Immature natural killer cell (primary cell): ENCODE data around the gene ARHGEF1. TPM values are rescaled to one million over a fixed set of nuclear protein-coding genes. Genes with fewer than 3 reads are reported as not detected.
"Not testable (repeated sequence)": the region's sequence is repeated elsewhere in the genome, so short reads cannot be mapped to it uniquely, and the experiment has no call there.

ENCODE experiments used
- DNase-seq, 3 donors: peaks; one replicate each; pipeline ENCODE4 v3.0.0; 2022; ENCODE audit warnings: mixed read lengths in 1 of 3
- H3K27ac Mint-ChIP-seq, 6 donors: one replicate each; pipeline ENCODE4 v1.8.0; 2020; ENCODE audit warnings: mixed read lengths in 6 of 6, mild to moderate bottlenecking in 5 of 6, inconsistent platforms in 4 of 6, moderate library complexity in 3 of 6
- H3K27me3 Mint-ChIP-seq, 3 donors: one replicate each; pipeline ENCODE4 v1.8.0; 2020 to 2021; ENCODE audit warnings: low read depth in 3 of 3, mild to moderate bottlenecking in 3 of 3, mixed read lengths in 3 of 3, moderate library complexity in 3 of 3, inconsistent platforms in 1 of 3
- H3K36me3 Mint-ChIP-seq, 3 donors: one replicate each; pipeline ENCODE4 v1.8.0; 2020; ENCODE audit warnings: mixed read lengths in 3 of 3, inconsistent platforms in 2 of 3, mild to moderate bottlenecking in 2 of 3
- H3K4me1 Mint-ChIP-seq, 2 donors: one replicate each; pipeline ENCODE4 v1.8.0; 2020; ENCODE audit warnings: inconsistent platforms in 2 of 2, mild to moderate bottlenecking in 2 of 2, mixed read lengths in 2 of 2, moderate library complexity in 1 of 2
- H3K4me3 Mint-ChIP-seq, 5 donors: one replicate each; pipeline ENCODE4 v1.8.0; 2020; ENCODE audit warnings: mild to moderate bottlenecking in 5 of 5, mixed read lengths in 5 of 5, inconsistent platforms in 3 of 5, moderate library complexity in 3 of 5
- H3K9me3 Mint-ChIP-seq, 6 donors: one replicate each; pipeline ENCODE4 v1.8.0; 2020; ENCODE audit warnings: mild to moderate bottlenecking in 6 of 6, mixed read lengths in 6 of 6, inconsistent platforms in 4 of 6, moderate library complexity in 3 of 6
- polyA plus RNA-seq, 3 donors: library from polyadenylated mRNA; unstranded; fragments of 300-500 nt; fragmentation: Illumina TruSeq; gene quantifications; one replicate each; pipeline ENCODE4 v1.2.3, GENCODE V29; 2021

The ARHGEF1 gene
- polyA plus RNA-seq, 3 donors from 2014 or later, result 129 to 394 (median 156) TPM

GRCh38 chr19:41914424-41914834, 31.4 kb downstream of the ARHGEF1 start:
- Mint-ChIP-seq H3K27ac (peak overlapping the region in 1 of 6 donors; percentile 82), H3K27me3 (peaks cover 11 to 28% (median 25%) of the 10 kb centered on the region in 3 donors)

DNA sequence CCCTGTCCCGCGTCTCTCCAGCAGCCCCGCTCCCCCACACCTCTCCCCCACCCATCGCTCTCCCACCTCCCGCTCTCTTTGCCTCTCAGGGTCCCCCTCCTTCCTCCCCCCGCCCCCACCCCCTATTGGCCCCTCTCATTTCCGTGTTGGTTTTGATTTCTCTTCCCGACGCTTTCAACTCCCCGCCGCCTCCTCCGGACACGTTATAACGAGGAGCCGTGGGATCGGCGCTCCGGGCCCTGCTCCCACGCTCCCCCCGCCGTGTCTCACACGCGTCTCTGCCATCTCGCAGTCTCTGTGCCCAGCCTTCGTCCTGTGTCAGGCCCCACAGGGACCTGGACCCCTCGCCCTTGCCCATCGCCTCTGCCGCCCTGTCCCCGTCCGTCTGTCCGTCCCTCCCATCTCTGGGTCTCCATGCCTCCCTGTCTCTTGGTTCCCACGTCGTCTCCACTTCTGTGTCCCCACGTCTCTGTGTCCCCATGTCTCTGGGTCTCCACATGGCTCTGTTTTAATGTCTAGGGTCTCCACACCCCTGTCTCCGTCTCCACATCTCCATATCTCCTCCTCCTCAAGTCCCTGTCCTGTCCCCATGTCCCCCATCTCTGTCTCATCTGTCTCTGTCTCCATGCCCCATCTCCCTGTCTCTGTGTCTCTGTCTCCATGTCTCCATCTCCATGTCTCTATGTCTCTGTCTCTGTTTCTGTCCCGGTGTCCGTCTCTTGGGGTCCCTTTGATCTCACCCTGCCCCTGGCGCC, 32.2 kb downstream of the ARHGEF1 start:
- H3K9me3 Mint-ChIP-seq, result no peaks in the 10 kb centered on the region
- peaks cover 11 to 27% (median 25%) of the 10 kb centered on the region in 3 donors for H3K27me3 Mint-ChIP-seq
- no peak overlapping the region for H3K27ac Mint-ChIP-seq
- DNase-seq, result no peak
- peaks cover 35% of the 10 kb centered on the region in 2 donors for H3K4me1 Mint-ChIP-seq
- H3K4me3 Mint-ChIP-seq, result no peak overlapping the region
- H3K36me3 Mint-ChIP-seq, result no peaks in the 10 kb centered on the region

More at GRCh38 chr19:41914424-41914834, 31.4 kb downstream of the ARHGEF1 start:
- Mint-ChIP-seq H3K4me1 (peaks cover 36 to 37% of the 10 kb centered on the region in 2 donors), H3K4me3 (peak overlapping the region in 3 of 5 donors; percentile 31 to 60 (median 33))
- H3K36me3 Mint-ChIP-seq, H3K9me3 Mint-ChIP-seq, DNase-seq: not testable (repeated sequence)

GRCh38 chr19:41915776-41916414, 32.9 kb downstream of the ARHGEF1 start:
- Mint-ChIP-seq H3K36me3 (no peaks in the 10 kb centered on the region), H3K27ac (no peak overlapping the region), H3K4me1 (peaks cover 28% of the 10 kb centered on the region in 2 donors), H3K9me3 (no peaks in the 10 kb centered on the region), H3K4me3 (no peak overlapping the region), H3K27me3 (peaks cover 6 to 25% (median 20%) of the 10 kb centered on the region in 3 donors)
- no peak for DNase-seq

- no peak overlapping the region for H3K27ac Mint-ChIP-seq
- H3K4me3 Mint-ChIP-seq, result no peak overlapping the region
- peaks cover 8 to 22% (median 8%) of the 10 kb centered on the region in 3 donors for H3K27me3 Mint-ChIP-seq
- H3K4me1 Mint-ChIP-seq, result peaks cover 18 to 20% of the 10 kb centered on the region in 2 donors
- H3K36me3 Mint-ChIP-seq, result no peaks in the 10 kb centered on the region
- no peak for DNase-seq
- H3K9me3 Mint-ChIP-seq, result peaks cover 0 to 2% (median 0%) of the 10 kb centered on the region in 6 donors
These were observed 34.7 kb downstream of the ARHGEF1 start for GRCh38 chr19:41917676-41918075.

DNA sequence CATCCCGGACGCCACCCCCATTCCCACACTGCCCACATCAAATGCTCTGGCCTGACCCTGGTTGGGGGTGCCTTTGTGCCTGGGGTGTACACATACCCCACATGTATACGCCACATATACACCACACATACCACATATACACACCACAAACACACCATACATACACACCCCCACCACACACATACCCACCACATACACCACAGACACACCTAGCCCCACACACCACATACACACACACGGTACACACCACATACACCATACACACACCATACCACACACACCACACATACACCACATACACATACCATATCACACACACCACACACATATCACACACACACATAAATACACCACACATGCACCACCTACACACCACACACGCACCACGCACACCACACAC, 35.1 kb downstream of the ARHGEF1 start:
- no peak overlapping the region for H3K27ac Mint-ChIP-seq
- no peak for DNase-seq
- no peak overlapping the region for H3K4me3 Mint-ChIP-seq
- H3K27me3 Mint-ChIP-seq, result peaks cover 6 to 21% (median 7%) of the 10 kb centered on the region in 3 donors
- peaks cover 18 to 19% of the 10 kb centered on the region in 2 donors for H3K4me1 Mint-ChIP-seq
- no peaks in the 10 kb centered on the region for H3K36me3 Mint-ChIP-seq
- H3K9me3 Mint-ChIP-seq, result peaks cover 0 to 2% (median 0%) of the 10 kb centered on the region in 6 donors

GRCh38 chr19:41918653-41919244, 35.8 kb downstream of the ARHGEF1 start:
- Mint-ChIP-seq H3K27ac (no peak overlapping the region), H3K27me3 (peaks cover 6 to 21% (median 11%) of the 10 kb centered on the region in 3 donors), H3K4me3 (no peak overlapping the region), H3K36me3 (peaks cover 0 to 3% (median 0%) of the 10 kb centered on the region in 3 donors), H3K4me1 (peaks cover 17 to 21% of the 10 kb centered on the region in 2 donors), H3K9me3 (peaks cover 0 to 2% (median 0%) of the 10 kb centered on the region in 6 donors)
- DNase-seq, result no peak

- Mint-ChIP-seq H3K27me3 (peaks cover 6 to 14% (median 10%) of the 10 kb centered on the region in 3 donors), H3K4me1 (peaks cover 10 to 12% of the 10 kb centered on the region in 2 donors), H3K9me3 (peaks cover 0 to 2% (median 0%) of the 10 kb centered on the region in 6 donors), H3K4me3 (no peak overlapping the region), H3K27ac (no peak overlapping the region), H3K36me3 (peaks cover 0 to 3% (median 0%) of the 10 kb centered on the region in 3 donors)
- DNase-seq, result no peak
These were observed 37.1 kb downstream of the ARHGEF1 start for GRCh38 chr19:41919948-41920712.

GRCh38 chr19:41920882-41921576, 38.0 kb downstream of the ARHGEF1 start:
- Mint-ChIP-seq H3K4me1 (peaks cover 10 to 12% of the 10 kb centered on the region in 2 donors), H3K36me3 (peaks cover 0 to 3% (median 0%) of the 10 kb centered on the region in 3 donors), H3K4me3 (peak overlapping the region in 1 of 5 donors; percentile 22), H3K27ac (peak overlapping the region in 2 of 6 donors; percentile 5 to 41), H3K27me3 (peaks cover 6 to 14% (median 10%) of the 10 kb centered on the region in 3 donors), H3K9me3 (peaks cover 0 to 2% (median 0%) of the 10 kb centered on the region in 6 donors)
- no peak for DNase-seq

GRCh38 chr19:41921577-41922576, 38.9 kb downstream of the ARHGEF1 start:
- Mint-ChIP-seq H3K9me3 (peaks cover 0 to 2% (median 0%) of the 10 kb centered on the region in 6 donors), H3K27ac (peak overlapping the region in 2 of 6 donors; percentile 5 to 41), H3K27me3 (peaks cover 6 to 14% (median 10%) of the 10 kb centered on the region in 3 donors), H3K4me3 (peak overlapping the region in 1 of 5 donors; percentile 22), H3K4me1 (peaks cover 10 to 12% of the 10 kb centered on the region in 2 donors), H3K36me3 (peaks cover 0 to 3% (median 0%) of the 10 kb centered on the region in 3 donors)
- DNase-seq, result no peak

DNA sequence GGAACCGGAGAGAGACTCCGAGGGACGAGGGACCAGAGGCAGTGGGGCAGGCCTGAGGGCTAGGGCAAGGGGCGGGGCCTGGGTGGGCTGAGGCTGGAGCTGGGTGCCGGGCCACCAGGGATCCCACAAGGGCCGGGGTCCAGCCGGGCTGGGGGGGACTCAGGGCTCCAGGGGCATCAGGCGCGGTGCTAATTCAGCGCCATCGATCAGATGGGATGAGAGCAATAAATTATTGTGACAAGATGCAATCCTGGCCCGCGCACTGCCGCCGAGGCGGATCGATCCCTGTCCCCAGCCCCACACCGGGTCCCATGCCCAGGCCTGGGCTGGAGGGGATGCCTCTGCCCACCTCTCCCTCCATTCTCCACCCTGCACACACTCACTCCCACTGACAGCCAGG, 39.6 kb downstream of the ARHGEF1 start:
- H3K4me3 Mint-ChIP-seq, result peak overlapping the region in 1 of 5 donors; percentile 7
- H3K27me3 Mint-ChIP-seq, result peaks cover 6 to 14% (median 10%) of the 10 kb centered on the region in 3 donors
- peaks cover 10 to 12% of the 10 kb centered on the region in 2 donors for H3K4me1 Mint-ChIP-seq
- peaks cover 0 to 3% (median 0%) of the 10 kb centered on the region in 3 donors for H3K36me3 Mint-ChIP-seq
- peaks cover 0 to 2% (median 0%) of the 10 kb centered on the region in 6 donors for H3K9me3 Mint-ChIP-seq
- no peak for DNase-seq
- H3K27ac Mint-ChIP-seq, result no peak overlapping the region

DNA sequence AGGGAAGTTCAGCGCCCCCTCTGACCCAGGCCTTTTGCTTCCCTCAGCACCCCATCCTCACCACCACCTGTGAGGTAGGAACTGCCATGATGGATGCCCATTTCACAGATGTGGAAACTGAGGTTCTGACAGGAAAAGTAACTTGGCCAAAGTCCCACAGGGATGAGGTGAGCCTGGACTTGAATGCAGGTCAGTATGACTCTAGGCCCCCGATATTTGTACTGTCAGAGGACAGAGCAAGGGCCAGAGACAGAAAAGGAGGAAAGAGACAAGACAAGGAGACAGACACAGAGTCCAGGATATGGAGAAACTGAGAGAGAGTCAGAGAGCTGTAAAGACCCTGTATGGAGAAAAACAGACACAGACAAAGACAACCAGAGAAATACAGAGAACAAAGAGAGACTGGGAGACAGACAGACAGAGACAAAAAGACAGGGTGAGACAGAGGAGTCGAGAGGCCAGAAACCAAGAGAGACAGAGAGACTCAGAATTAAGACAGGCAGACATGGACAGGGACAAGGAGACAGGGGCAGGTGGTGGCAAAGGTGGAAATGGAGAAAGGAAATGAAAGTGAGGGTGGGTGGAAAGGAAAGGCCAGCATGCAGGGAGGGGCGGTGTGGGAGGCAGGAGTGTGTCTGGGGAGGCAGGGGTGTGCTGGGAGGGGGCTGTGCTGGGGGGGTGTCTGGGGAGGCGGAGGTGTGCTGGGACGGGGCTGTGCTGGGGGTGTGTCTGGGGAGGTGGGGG, 40.2 kb downstream of the ARHGEF1 start:
- Mint-ChIP-seq H3K4me3 (peak overlapping the region in 1 of 5 donors; percentile 27), H3K27ac (peak overlapping the region in 2 of 6 donors; percentile 51 to 64), H3K27me3 (peaks cover 6 to 14% (median 11%) of the 10 kb centered on the region in 3 donors), H3K4me1 (peaks cover 10 to 12% of the 10 kb centered on the region in 2 donors), H3K36me3 (peaks cover 0 to 3% (median 0%) of the 10 kb centered on the region in 3 donors), H3K9me3 (peaks cover 0 to 2% (median 0%) of the 10 kb centered on the region in 6 donors)
- no peak for DNase-seq
